ENCODE measurements around the gene SCG3. TPM values are rescaled to one million over a fixed set of nuclear protein-coding genes. Genes with fewer than 3 reads are reported as not detected.

The SCG3 gene
- total RNA-seq, 2 donors from 2014 or later, result 0.23 to 2.0 TPM

DNA sequence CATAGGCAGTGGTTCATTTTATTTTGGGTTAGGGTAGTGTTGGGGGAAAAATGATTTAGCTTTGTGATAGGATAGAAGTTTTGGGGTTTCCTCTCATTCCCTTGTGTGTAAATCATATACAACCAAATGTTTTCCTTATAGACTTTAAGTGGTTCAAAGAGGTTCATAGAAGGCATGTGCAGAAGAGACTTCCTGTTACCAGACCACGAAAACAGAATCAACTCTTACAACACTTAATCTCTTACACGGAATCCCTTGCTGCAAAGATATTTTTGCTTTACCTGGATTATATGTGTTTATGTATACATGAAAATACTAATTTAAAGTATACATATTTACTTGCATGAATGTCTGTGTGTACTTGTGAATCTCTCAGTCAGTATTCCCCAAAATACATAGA lies 73.0 kb downstream of the SCG3 start:
- no peak for DNase-seq (ENCODE audit: low spot score)
- WGBS, result 85% methylated on average over 2 of the region's 2 CpGs

DNA sequence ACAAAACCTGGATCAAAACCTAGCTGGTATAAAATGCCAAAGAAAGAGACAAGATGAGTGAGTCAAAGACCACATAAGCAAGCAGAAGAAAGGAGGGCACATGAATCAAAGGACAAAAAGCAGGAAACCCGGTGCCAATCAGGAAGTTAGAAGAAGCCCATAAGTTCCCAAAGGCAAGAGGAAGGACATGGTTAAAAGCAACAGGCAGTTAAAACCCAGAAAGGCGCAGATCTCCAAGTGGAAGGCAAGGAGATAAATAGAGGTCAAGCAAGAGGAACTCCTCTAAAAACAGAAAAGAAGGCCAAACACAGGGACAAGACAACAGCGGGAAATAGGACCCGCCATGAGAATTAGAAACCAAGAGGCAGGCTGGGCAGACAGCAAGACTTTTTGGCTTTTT lies 74.5 kb downstream of the SCG3 start:
- no peaks in the 10 kb centered on the region for H3K9me3 ChIP-seq
- no peak overlapping the region for H3K27ac ChIP-seq
- H3K4me3 ChIP-seq, result no peak overlapping the region
- intact Hi-C loops (cut with DNase I), result no loop called here
- H3K27me3 ChIP-seq (replicated peaks; ENCODE audit: insufficient read depth), result no peaks in the 10 kb centered on the region
- no peaks in the 10 kb centered on the region for H3K4me1 ChIP-seq (replicated peaks)
- DNase-seq (ENCODE audit: low spot score), result no peak
- no peaks in the 10 kb centered on the region for H3K36me3 ChIP-seq
- TF ChIP-seq, protein P1, sequence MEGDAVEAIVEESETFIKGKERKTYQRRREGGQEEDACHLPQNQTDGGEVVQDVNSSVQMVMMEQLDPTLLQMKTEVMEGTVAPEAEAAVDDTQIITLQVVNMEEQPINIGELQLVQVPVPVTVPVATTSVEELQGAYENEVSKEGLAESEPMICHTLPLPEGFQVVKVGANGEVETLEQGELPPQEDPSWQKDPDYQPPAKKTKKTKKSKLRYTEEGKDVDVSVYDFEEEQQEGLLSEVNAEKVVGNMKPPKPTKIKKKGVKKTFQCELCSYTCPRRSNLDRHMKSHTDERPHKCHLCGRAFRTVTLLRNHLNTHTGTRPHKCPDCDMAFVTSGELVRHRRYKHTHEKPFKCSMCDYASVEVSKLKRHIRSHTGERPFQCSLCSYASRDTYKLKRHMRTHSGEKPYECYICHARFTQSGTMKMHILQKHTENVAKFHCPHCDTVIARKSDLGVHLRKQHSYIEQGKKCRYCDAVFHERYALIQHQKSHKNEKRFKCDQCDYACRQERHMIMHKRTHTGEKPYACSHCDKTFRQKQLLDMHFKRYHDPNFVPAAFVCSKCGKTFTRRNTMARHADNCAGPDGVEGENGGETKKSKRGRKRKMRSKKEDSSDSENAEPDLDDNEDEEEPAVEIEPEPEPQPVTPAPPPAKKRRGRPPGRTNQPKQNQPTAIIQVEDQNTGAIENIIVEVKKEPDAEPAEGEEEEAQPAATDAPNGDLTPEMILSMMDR (IDR thresholded peaks at IDR 0.05), result no peak
- TF ChIP-seq POLR2AphosphoS5 (IDR thresholded peaks at IDR 0.05) (no peak), POLR2A (IDR thresholded peaks at IDR 0.05) (no peak)
- WGBS, result 72% methylated on average over 4 of the region's 4 CpGs

More for the DNA sequence above, 73.0 kb downstream of the SCG3 start:
- intact Hi-C loops (cut with DNase I), result no loop called here
- TF ChIP-seq, protein P1 (IDR thresholded peaks at IDR 0.05), result no peak
- no peak for TF ChIP-seq POLR2A (IDR thresholded peaks at IDR 0.05)
- no peak for TF ChIP-seq POLR2AphosphoS5 (IDR thresholded peaks at IDR 0.05)
- Histone ChIP-seq H3K4me1 (replicated peaks) (no peaks in the 10 kb centered on the region), H3K36me3 (no peaks in the 10 kb centered on the region), H3K4me3 (no peak overlapping the region), H3K27me3 (replicated peaks; ENCODE audit: insufficient read depth) (no peaks in the 10 kb centered on the region), H3K27ac (no peak overlapping the region), H3K9me3 (no peaks in the 10 kb centered on the region)

DNA sequence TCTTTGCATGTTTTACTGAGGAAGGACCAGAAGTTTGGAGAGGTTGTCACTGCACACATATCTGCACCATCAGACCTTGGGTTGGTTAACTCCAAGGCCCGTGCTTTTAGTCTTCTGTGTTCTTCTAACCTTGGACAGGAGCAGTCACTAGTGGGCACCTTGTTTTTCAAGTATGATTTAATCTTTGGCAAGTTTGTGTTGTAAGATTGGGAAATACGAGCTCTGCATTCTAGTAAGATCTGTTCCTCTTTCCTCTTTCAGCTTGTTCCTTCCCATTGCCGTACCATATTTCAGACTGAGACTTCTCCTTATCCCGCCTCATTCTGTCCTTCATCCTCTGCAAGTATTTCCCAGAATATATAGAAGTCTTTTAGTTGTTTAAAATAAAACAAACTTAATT lies 75.2 kb downstream of the SCG3 start:
- no peaks in the 10 kb centered on the region for H3K36me3 ChIP-seq
- TF ChIP-seq, protein P1 (IDR thresholded peaks at IDR 0.05), result no peak
- no peak overlapping the region for H3K4me3 ChIP-seq
- H3K9me3 ChIP-seq, result no peaks in the 10 kb centered on the region
- intact Hi-C loops (cut with DNase I), result no loop called here
- DNase-seq (ENCODE audit: low spot score), result no peak
- H3K27ac ChIP-seq, result no peak overlapping the region
- no peaks in the 10 kb centered on the region for H3K4me1 ChIP-seq (replicated peaks)
- H3K27me3 ChIP-seq (replicated peaks; ENCODE audit: insufficient read depth), result no peaks in the 10 kb centered on the region
- WGBS, result 77% methylated on average over 4 of the region's 4 CpGs

DNA sequence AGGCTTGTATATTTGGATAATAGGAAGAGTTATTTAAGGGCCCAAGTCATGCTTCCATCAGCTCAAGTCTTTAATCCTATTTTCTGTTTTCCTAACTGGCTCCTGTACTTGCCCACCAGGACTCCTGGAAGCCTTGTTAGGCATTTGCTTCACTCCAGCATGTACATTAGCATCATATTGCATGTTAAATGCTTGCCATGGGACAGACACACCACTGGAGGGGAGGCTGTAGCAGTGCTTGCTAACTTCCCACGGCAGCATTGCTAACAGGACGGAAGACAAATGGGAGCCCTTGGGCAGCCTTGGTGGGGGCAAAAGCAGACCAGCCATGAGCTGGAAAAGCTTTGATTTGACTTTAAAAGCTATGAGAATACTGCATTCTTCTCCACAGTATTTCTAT lies 76.1 kb downstream of the SCG3 start:
- H3K36me3 ChIP-seq, result no peaks in the 10 kb centered on the region
- H3K9me3 ChIP-seq, result no peaks in the 10 kb centered on the region
- H3K4me1 ChIP-seq (replicated peaks), result no peaks in the 10 kb centered on the region
- H3K27ac ChIP-seq, result no peak overlapping the region
- intact Hi-C loops (cut with DNase I), result no loop called here
- DNase-seq (ENCODE audit: low spot score), result no peak
- no peak for TF ChIP-seq POLR2AphosphoS5 (IDR thresholded peaks at IDR 0.05)
- TF ChIP-seq POLR2A (IDR thresholded peaks at IDR 0.05), result no peak
- TF ChIP-seq, protein P1 (IDR thresholded peaks at IDR 0.05), result no peak
- 82% methylated on average over 2 of the region's 2 CpGs for WGBS
- H3K4me3 ChIP-seq, result no peak overlapping the region
- no peaks in the 10 kb centered on the region for H3K27me3 ChIP-seq (replicated peaks; ENCODE audit: insufficient read depth)

DNA sequence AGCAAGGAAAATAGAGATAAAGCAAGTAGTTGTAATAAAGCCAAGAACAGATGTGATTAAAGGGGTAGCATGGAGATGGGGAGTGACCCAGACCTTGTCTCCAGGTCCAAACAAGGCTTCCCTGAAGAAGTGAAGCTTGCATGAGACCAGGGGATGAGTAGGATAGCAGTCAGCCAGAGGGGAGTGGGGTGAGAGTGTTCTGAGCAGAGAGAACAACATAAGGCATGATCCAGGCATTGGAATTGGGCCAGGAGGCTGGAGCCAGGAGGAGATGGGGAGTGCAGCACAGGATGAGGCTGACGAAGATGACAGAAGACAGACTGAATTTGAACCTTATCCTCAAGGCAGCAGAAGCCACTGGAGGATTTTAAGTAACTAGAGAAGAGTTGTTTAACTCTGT lies 77.3 kb downstream of the SCG3 start:
- no peak overlapping the region for H3K27ac ChIP-seq
- H3K4me1 ChIP-seq (replicated peaks), result no peaks in the 10 kb centered on the region
- intact Hi-C loops (cut with DNase I), result no loop called here
- H3K36me3 ChIP-seq, result no peaks in the 10 kb centered on the region
- no peak overlapping the region for H3K4me3 ChIP-seq
- H3K27me3 ChIP-seq (replicated peaks; ENCODE audit: insufficient read depth), result no peaks in the 10 kb centered on the region
- WGBS, result 37% methylated on average over 1 of the region's 1 CpG
- H3K9me3 ChIP-seq, result no peaks in the 10 kb centered on the region
- no peak for DNase-seq (ENCODE audit: low spot score)
- TF ChIP-seq, protein P1 (IDR thresholded peaks at IDR 0.05), result no peak
- TF ChIP-seq POLR2AphosphoS5 (IDR thresholded peaks at IDR 0.05) (no peak), POLR2A (IDR thresholded peaks at IDR 0.05) (no peak)
